T-helper 22 cell (primary cell): Measurements from ENCODE around the gene BCAS3.

ENCODE experiments used
- DNase-seq: peaks from one replicate; pipeline ENCODE4 v3.0.0-alpha.2; 2020; ENCODE audit warnings: low read depth

BCAS3 gene

GRCh38 chr17:61410141-61411010, 732.7 kb downstream of the BCAS3 start:
- DNase-seq: peak; percentile 51

DNA sequence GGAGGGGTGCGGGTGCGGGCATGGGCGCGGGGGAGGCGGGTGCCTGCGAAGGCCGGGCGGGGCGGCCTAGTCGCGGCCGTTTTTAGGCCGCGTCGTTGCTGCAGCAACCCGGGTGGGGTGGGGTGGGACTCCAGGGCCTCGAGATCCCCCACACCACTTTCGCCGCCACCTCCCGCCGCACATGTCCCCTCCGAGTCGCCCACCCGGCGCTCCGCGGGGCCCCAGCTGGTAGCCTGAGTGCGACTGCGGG, 733.3 kb downstream of the BCAS3 start:
- no peak for DNase-seq

DNA sequence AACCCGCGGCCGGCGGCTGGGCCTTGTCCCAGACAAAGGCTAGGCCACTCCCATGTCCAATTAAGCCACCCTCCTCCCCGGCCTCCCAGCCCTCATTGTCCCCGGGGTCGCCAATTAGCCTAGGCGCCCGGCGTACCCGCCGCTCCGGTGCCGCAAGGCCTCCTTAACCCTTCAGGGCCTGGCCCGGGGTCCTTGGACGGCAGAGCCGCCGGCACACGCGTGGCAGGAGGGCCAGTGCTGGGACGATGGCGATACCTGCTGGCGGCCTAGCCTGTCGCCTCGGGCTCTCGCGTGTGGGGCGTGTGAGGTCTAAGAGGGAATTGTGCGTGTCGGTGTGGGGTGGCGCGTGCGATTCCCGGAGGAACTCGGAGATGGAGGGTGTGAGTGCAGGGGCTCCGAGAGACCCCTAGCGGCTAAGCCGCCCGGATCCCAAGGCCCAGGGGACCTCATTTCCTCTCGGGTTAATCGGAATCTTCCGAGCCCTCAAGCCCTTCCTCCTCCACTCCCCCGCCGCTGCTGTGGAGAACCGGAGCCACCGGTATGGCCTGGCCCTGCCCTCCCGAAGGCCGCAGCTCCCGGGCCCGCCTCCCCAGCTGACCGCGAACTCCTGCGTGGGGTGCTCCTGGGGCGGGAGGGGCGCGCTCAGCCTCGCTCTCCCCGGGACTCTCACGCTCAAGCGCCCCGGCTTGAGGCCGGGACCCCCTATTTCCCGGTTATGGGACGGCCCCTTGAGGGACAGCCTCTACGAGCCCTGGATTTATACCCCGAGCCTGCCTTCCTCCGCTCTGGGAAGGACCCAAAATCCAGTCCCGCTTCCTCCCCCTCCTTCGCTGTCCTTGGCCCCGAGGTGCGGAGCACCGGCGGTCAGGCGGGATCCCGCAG, 733.9 kb downstream of the BCAS3 start:
- DNase-seq: no peak

- DNase-seq: peak; percentile 48
These were observed 734.6 kb downstream of the BCAS3 start for GRCh38 chr17:61412143-61412859.

DNA sequence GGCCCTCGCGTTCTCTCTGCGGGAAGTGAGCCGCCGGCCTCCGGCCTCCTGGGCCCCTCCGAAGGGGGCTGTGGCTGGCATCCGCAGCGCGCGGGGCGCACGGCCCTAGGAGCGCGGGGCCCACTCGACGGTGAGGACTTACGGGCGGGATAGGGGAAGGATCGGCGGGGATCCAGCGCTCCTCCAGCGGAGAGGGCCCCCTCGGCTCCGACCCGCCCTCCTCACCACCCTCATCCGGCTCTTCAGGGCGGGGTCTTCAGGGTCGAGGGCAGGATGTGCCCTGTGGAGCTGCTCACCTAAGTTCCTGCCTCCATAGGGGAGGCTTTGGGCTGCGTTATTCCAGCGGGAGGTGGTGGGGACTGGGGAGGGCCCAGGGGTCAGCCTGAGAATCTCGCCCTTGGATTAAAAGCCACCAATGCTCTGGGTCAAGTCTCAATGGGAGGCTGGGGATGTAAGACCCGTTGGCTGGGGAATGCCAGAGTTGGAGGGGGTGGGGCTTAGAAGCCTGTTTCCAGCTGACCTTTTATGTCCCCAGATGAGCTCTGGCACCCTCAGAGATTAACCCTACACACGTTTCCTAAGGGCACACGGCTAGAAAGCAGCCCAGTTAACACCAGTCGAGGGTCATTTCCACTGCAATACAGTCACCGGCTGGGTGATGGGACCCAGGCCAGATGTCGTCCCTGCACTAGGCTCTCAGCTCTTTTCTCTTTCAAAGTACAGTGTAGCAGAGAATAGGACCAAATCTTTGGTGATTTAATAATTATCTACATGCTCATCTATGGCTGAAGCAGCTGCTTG, 735.4 kb downstream of the BCAS3 start:
- DNase-seq: no peak

GRCh38 chr17:61413661-61414126, 736.0 kb downstream of the BCAS3 start:
- no peak for DNase-seq

DNA sequence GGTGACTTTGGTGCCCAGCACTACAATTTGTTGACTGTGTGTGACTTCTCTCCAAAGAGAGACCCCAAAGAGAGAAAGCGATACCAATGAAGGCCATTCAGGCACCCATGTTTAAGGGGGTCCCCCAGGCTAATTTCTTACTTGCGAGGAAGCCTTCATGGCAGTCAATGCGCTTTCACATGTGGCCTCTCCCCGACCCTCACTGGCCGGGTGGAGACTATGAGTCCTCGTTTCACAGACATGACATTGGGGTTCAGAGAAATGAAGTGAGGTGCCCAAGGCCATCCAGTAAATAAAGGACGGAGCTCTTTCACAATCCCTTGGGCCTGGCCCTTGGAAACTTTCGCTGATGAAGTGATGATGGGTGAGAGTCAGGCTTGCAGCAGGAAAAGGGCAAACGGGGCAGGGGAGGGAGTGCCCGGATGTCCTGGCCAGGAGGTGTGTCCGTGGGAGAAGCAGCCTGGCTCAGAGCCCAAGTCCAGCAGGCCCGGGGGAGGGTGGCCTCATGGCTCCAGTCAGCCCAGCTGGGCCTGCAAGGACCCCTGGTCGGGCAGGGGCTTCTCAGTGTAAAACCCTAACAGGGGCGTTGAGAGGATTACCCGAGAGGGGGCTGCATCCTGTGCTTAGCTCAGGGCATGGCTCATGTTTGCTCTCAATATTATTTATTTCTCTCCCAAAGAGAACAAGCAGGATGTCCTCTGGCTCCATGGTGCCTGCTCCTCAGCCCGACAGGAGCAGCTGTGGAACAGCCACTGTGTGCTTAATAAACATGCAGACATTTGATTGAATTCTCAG, 736.7 kb downstream of the BCAS3 start:
- no peak for DNase-seq

- DNase-seq: no peak
These were observed 737.2 kb downstream of the BCAS3 start for GRCh38 chr17:61414936-61415251.

DNA sequence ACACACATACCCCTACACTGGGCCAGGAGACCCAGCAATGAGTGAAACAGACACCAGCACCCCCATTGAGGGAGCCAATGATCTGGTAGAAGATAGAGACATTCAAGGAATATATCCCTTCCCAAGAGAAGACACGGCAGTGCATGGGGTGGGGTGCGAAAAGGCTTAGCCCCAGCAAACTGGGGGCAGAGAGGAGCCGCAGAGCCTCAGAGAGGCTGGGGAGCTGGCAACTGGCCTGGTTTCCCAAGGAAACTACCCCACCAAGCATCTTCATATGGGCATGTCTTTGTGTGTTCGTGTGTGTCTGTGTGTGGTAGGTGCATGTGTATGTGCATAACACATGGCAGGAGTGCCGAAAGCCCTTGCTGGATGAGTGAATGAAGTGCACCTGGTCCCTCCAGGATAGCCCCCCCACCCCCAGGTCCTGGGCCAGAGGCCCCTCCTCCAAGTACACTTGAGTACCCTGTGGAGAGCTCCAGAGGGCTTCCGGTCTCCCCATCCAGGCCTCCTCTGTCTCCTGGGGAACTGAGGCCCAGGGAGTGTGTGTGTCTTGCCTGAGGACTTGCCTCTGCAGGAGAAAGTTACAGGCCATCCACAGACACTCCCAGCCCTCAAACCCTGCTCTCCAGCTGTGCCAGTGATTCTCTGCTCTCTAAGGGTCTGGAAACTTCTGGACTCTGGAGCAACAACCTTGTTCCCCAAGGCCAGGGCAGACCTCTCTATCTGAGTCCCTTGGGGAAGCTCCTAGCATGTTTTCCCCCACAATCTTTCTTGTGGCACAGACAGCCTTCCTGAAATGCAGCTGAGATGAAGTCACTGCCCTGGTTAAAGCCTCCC, 737.9 kb downstream of the BCAS3 start:
- DNase-seq: no peak

- no peak for DNase-seq
These were observed 738.5 kb downstream of the BCAS3 start for GRCh38 chr17:61416211-61416539.

DNA sequence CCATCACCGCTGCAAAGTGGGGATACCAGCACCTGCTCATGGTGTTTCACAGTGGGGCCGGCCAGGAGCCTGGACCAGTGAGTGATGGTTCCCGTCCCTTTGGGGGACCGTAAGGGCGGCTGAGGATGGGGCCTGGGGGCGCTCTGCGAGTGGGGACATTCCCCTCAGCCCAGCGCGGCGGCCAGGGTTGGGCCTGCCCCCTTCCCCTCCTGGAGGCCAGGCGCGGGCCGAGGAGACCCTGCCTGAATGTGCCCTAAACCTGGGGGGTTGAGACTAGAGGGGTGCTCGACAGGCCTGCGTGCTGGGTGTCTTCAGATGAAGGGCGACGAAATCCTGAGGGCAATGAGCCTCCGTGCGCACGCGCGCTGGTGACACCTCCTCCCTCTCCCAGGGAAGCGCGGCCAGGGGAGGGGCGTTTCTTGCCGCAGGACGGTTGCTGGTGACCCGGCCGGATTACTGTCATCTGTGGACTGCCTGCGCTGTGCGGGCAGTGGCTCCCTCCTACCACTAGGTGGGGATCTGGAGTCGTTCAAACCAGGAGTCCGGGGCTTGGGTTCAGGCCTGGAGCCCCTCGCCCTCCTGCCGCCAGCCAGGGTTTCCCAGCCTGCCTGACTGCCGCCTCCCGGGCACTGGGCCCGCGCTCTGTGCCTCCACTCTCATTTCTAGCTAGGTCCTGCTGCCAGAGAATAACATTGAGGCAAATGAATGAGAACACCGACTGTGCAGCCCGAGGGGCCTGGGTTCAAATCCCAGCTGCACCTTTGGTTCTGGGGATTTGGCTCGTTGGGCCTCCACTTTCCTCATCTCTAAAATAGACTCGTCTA, 739.1 kb downstream of the BCAS3 start:
- peak; percentile 29 for DNase-seq

DNA sequence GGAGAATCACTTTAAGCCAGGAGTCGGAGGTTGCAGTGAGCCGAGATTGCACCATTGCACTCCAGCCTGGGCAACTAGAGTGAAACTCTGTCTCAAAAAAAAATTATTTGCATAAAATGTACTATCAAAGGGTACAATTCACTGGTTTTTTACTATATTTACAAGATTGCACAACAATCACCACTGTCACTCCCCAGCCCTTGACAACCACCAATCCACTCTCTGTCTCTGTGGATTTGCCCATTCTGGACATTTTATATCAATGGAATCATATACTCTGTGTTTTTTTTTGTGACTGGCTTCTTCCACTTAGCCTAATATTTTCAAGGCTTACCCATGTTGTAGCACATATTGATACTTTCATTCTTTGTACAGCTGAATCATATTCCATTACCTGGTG, 740.8 kb downstream of the BCAS3 start:
- DNase-seq: no peak

- no peak for DNase-seq
These were observed 741.9 kb downstream of the BCAS3 start for GRCh38 chr17:61419496-61420046.

DNA sequence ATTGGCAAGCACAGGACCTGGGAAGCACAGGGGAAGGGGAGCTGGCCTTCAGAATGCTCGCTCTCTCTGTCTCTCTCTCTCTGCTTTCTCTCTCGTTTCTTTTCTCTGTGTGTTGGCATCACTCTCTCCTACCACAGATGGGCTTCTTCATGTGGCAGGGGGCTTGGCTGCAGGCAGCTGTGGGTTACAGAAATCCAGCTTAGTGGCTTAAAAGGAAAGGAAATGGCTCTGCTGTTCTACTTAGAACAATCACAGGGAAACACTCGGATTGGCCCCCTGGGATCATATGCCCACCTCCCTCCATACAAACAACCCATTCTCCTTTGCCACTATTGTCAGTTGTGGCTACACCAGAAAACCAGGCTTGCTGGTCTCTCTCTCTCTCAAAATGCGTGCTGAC, 742.4 kb downstream of the BCAS3 start:
- DNase-seq: no peak

GRCh38 chr17:61420745-61421398, 743.2 kb downstream of the BCAS3 start:
- no peak for DNase-seq

- no peak for DNase-seq
These were observed 743.8 kb downstream of the BCAS3 start for GRCh38 chr17:61421460-61421859.

DNA sequence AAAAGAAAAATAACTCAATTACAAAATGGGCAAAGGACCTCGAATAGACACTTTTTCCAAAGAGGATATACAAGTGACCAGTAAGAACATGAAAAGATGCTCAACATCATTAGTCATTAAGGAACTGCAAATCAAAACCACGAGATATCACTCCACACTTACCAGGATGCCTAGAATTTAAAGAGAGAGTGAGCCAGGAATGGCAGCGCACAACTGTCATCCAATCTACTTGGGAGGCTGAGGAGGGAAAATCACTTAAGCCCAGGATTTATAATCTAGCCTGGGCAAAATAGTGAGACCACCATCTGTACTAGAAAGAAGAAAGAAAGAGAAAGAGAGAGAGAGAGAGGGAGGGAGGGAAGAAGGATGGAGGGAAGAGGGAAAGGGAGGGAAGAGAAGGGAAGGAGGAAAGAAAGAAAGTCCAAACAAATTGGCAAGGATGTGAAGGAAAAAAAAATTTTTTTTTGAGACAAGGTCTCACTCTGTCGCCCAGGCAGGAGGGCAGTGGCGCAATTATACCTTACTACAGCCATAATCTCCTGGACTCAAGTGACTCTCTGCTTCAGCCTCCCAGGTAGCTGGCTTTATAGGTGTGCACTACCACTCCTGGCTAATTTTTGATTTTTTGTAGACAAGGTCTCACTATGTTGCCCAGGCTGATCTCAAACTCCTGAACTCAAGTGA, 744.6 kb downstream of the BCAS3 start:
- no peak for DNase-seq

- DNase-seq: no peak
These were observed 745.2 kb downstream of the BCAS3 start for GRCh38 chr17:61422869-61423268.
